ENCODE measurements around the gene CDH6.

CDH6 gene

DNA sequence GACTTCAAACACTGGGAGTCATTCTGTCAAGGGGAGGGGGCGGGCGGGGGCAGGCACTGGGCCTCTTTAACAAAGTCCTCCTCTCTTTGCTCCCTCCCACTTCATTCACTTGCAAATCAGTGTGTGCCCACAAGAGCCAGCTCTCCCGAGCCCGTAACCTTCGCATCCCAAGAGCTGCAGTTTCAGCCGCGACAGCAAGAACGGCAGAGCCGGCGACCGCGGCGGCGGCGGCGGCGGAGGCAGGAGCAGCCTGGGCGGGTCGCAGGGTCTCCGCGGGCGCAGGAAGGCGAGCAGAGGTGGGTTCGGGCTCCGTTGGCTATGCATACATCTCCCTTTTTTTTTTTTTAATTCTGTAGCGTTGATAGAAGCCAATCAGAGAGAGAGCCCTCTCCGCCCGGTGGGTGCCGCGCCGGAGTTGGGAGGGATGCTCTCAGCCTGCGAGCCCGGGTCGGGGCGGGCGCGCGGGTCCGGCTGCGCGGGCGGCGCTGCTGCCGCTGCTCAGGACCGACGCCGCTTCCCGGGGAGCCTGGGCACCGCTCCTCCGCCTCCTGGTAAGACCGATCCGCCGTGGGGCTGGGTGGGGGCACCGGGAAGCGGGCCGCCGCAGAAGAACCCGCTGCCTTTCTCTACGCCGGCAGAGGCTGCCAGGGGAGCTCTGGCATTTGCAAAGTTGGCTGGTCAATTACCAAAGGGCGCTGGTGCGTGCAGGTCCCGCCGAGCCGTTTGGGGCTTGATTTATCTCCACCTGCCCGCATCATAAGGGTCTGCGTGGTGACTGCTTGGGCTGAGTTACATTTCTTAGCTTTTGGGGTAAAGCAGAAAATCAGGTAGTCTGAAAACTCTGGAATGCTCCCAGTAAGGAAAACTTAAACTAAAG is at the start of gene CDH6:
Gene CDH6 (plus strand): TSS at position 96 of the 877 bp plus-strand sequence. CDS start 73,788 bp downstream, outside the sequence.
- H3K36me3 ChIP-seq (ENCODE audit: insufficient read depth): no peaks in the 10 kb centered on the region
- no peak within 1 kb of the TSS for H3K4me2 ChIP-seq
- H3K79me2 ChIP-seq (ENCODE audit: insufficient read depth, low read depth): no peaks in the 10 kb centered on the region
- no peak within 1 kb of the TSS for H2AFZ ChIP-seq (ENCODE audit: low read depth)
- H3K9ac ChIP-seq: no peak within 1 kb of the TSS
- no peaks in the 10 kb centered on the region for H4K20me1 ChIP-seq (ENCODE audit: insufficient read depth)
- no peaks in the 10 kb centered on the region for H3K4me1 ChIP-seq (ENCODE audit: low read depth, poor library complexity, severe bottlenecking)
- H3K27ac ChIP-seq: no peak within 1 kb of the TSS
- H3K4me3 ChIP-seq (IDR thresholded peaks at IDR 0.05; ENCODE audit: insufficient read depth, low read depth, low read length): no peak within 1 kb of the TSS
- H3K27me3 ChIP-seq (ENCODE audit: insufficient read depth, low read depth): no peaks in the 10 kb centered on the region
- TF ChIP-seq, protein P1, sequence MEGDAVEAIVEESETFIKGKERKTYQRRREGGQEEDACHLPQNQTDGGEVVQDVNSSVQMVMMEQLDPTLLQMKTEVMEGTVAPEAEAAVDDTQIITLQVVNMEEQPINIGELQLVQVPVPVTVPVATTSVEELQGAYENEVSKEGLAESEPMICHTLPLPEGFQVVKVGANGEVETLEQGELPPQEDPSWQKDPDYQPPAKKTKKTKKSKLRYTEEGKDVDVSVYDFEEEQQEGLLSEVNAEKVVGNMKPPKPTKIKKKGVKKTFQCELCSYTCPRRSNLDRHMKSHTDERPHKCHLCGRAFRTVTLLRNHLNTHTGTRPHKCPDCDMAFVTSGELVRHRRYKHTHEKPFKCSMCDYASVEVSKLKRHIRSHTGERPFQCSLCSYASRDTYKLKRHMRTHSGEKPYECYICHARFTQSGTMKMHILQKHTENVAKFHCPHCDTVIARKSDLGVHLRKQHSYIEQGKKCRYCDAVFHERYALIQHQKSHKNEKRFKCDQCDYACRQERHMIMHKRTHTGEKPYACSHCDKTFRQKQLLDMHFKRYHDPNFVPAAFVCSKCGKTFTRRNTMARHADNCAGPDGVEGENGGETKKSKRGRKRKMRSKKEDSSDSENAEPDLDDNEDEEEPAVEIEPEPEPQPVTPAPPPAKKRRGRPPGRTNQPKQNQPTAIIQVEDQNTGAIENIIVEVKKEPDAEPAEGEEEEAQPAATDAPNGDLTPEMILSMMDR (conservative IDR thresholded peaks at IDR 0.05; ENCODE audit: low read depth, low read length): no peak

DNA sequence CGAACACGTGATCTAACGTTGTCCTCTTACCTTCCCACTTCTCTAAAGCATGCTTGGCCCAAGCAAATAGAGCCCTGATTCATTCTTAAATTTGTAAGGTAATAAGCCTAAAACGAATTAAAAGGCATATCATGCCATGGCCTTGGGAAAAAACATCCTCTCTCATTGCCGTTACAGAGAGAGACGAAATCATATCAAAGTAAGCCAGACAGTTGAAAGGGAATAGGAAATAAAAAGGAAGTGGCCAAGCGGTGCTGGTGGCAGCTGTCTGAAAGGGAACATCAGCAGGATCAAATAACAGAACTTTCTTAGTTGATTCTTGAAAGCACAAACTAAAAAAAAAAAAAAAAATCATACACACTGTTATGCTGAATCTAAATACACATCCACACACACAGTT is 49.1 kb upstream of the CDH6 start:
- no peak overlapping the region for H3K4me2 ChIP-seq
- no peaks in the 10 kb centered on the region for H3K79me2 ChIP-seq (ENCODE audit: insufficient read depth, low read depth)
- H3K4me3 ChIP-seq (IDR thresholded peaks at IDR 0.05; ENCODE audit: insufficient read depth, low read depth, low read length): no peak overlapping the region
- TF ChIP-seq, protein P1 (conservative IDR thresholded peaks at IDR 0.05; ENCODE audit: low read depth, low read length): no peak
- no peaks in the 10 kb centered on the region for H3K36me3 ChIP-seq (ENCODE audit: insufficient read depth)
- H3K27ac ChIP-seq: no peak overlapping the region
- no peak overlapping the region for H2AFZ ChIP-seq (ENCODE audit: low read depth)
- no peak overlapping the region for H3K9ac ChIP-seq
- H4K20me1 ChIP-seq (ENCODE audit: insufficient read depth): no peaks in the 10 kb centered on the region
- no peaks in the 10 kb centered on the region for H3K4me1 ChIP-seq (ENCODE audit: low read depth, poor library complexity, severe bottlenecking)
- no peaks in the 10 kb centered on the region for H3K27me3 ChIP-seq (ENCODE audit: insufficient read depth, low read depth)

DNA sequence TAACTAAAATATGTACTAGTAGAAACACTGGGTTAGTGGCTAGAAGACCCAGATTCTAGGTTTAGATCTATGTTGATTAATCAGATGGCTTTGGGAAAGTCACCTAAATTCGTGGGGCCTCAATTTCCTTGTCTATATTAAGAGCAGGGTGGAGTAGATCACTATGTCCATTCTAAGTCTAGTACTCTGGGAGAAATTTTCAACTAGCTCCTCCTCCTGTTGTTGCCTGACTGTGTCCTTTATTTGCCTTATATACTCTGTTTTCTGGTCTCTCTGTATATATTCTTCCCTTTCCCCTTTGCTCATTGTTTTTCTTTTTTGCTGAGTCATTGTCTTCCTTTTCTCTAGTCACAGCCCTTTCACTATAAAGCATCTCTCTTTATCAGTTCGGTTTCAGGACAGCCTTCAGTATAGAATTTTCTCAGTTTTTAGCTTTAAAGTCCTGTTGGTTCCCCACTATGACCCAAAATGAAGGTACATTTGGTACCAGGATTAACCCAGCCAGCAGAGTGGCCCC is 44.5 kb upstream of the CDH6 start:
- Histone ChIP-seq H3K79me2 (ENCODE audit: insufficient read depth, low read depth) (no peaks in the 10 kb centered on the region), H3K4me3 (IDR thresholded peaks at IDR 0.05; ENCODE audit: insufficient read depth, low read depth, low read length) (no peak overlapping the region), H3K36me3 (ENCODE audit: insufficient read depth) (no peaks in the 10 kb centered on the region), H3K9ac (no peak overlapping the region), H4K20me1 (ENCODE audit: insufficient read depth) (no peaks in the 10 kb centered on the region), H3K27me3 (ENCODE audit: insufficient read depth, low read depth) (no peaks in the 10 kb centered on the region), H3K27ac (no peak overlapping the region), H3K4me1 (ENCODE audit: low read depth, poor library complexity, severe bottlenecking) (no peaks in the 10 kb centered on the region), H2AFZ (ENCODE audit: low read depth) (0 out of 2 replicates have a peak overlapping the region, but pooled peaks have one; percentile 24), H3K4me2 (no peak overlapping the region)
- TF ChIP-seq, protein P1 (conservative IDR thresholded peaks at IDR 0.05; ENCODE audit: low read depth, low read length): no peak

DNA sequence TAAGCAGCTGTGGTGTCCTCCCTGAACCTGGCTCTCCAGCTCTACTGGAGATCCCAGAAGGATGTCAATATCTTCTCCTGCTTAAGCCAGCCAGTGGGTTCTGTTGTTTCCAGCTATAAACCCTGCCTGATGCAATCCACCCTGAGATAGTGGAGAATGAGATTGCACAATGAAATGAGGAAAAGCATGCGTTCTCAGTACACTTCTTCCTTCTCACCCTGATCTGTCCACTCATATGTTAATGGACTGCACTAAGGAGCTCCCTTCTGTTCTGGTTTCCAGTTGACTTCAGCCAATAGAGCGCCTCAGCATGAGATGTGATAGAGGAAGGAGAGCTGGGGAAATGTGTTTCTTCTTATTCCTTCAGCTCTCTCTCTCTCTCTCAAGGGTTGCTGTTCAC is 40.0 kb upstream of the CDH6 start:
- no peaks in the 10 kb centered on the region for H3K36me3 ChIP-seq (ENCODE audit: insufficient read depth)
- no peak overlapping the region for H3K4me2 ChIP-seq
- no peak overlapping the region for H3K27ac ChIP-seq
- no peaks in the 10 kb centered on the region for H3K27me3 ChIP-seq (ENCODE audit: insufficient read depth, low read depth)
- no peaks in the 10 kb centered on the region for H4K20me1 ChIP-seq (ENCODE audit: insufficient read depth)
- TF ChIP-seq, protein P1 (conservative IDR thresholded peaks at IDR 0.05; ENCODE audit: low read depth, low read length): no peak
- H2AFZ ChIP-seq (ENCODE audit: low read depth): no peak overlapping the region
- H3K4me3 ChIP-seq (IDR thresholded peaks at IDR 0.05; ENCODE audit: insufficient read depth, low read depth, low read length): no peak overlapping the region
- H3K4me1 ChIP-seq (ENCODE audit: low read depth, poor library complexity, severe bottlenecking): no peaks in the 10 kb centered on the region
- H3K9ac ChIP-seq: no peak overlapping the region
- no peaks in the 10 kb centered on the region for H3K79me2 ChIP-seq (ENCODE audit: insufficient read depth, low read depth)
